Posterior vena cava (tissue), 2 donors: Measurements from ENCODE around the gene MC4R. TPM values are rescaled to one million over a fixed set of nuclear protein-coding genes. Genes with fewer than 3 reads are reported as not detected.
"Not testable (repeated sequence)": the region's sequence is repeated elsewhere in the genome, so short reads cannot be mapped to it uniquely, and the experiment has no call there.

Experiments
- DNase-seq: peaks from one replicate; pipeline ENCODE4 v3.0.0-alpha.2; 2020; ENCODE audit warnings: low spot score
- intact Hi-C, 2 donors: fragments of 100-400 bp; cut with DNase I; formaldehyde crosslinking; loops; one replicate each; pipeline versions ENCODE4 v1.14.1 to v1.14.2; 2022 to 2023
- long read RNA-seq, 2 donors: library from polyadenylated mRNA; unstranded; transcript quantifications; one replicate each; pipeline ENCODE4 v2.0.0, GENCODE V29; 2020 to 2021
- total RNA-seq, 2 donors: library from RNA; stranded (reverse); fragmentation: NEBNext Ultra II Directional; extraction: Animal tissue kit (Norgen Biotek cat#: 25700); gene quantifications; one replicate each; pipeline ENCODE4 v1.2.1, GENCODE V29; 2021
- donor health status: DM: yes; HTN: yes; CAD: no.
- donor health status: DM: yes; HTN: yes; CAD: no.

The MC4R gene
- total RNA-seq = not detected
- long read RNA-seq, donor 1 = 0 reads
- long read RNA-seq, donor 2 = 0 reads

GRCh38 chr18:60372596-60372995 is at the start of gene MC4R:
MC4R (minus strand) TSS chr18:60372775; CDS start chr18:60372349, 426 bp downstream.
- intact Hi-C loops = no loop called here
- no peak for DNase-seq

- intact Hi-C loops = not testable (repeated sequence)
Observed at GRCh38 chr18:60422306-60422705, 49.7 kb upstream of the MC4R start.

GRCh38 chr18:60421356-60422118 is 49.0 kb upstream of the MC4R start:
- DNase-seq = no peak
- intact Hi-C loops = no loop called here

More at GRCh38 chr18:60422306-60422705, 49.7 kb upstream of the MC4R start:
- not testable (repeated sequence) for DNase-seq

- no peak for DNase-seq
- intact Hi-C loops = no loop called here
Observed at GRCh38 chr18:60417946-60418345, 45.4 kb upstream of the MC4R start.

GRCh38 chr18:60413944-60414547 is 41.5 kb upstream of the MC4R start:
- DNase-seq = no peak
- intact Hi-C loops = no loop called here

- no peak for DNase-seq
- intact Hi-C loops = no loop called here
Observed at GRCh38 chr18:60411715-60412114, 39.1 kb upstream of the MC4R start.

- intact Hi-C loops = no loop called here
- no peak for DNase-seq
Observed at GRCh38 chr18:60406721-60407120, 34.1 kb upstream of the MC4R start.

- no peak for DNase-seq
Observed at GRCh38 chr18:60404486-60405085, 32.0 kb upstream of the MC4R start.

GRCh38 chr18:60401346-60401745 is 28.8 kb upstream of the MC4R start:
- intact Hi-C loops = no loop called here

More at GRCh38 chr18:60404486-60405085, 32.0 kb upstream of the MC4R start:
- intact Hi-C loops = no loop called here

GRCh38 chr18:60391571-60392226 is 19.1 kb upstream of the MC4R start:
- intact Hi-C loops = no loop called here
- no peak for DNase-seq

More at GRCh38 chr18:60401346-60401745, 28.8 kb upstream of the MC4R start:
- no peak for DNase-seq

GRCh38 chr18:60389314-60389713 is 16.7 kb upstream of the MC4R start:
- DNase-seq = no peak
- intact Hi-C loops = no loop called here

GRCh38 chr18:60385693-60386092 is 13.1 kb upstream of the MC4R start:
- DNase-seq = no peak
- intact Hi-C loops = no loop called here

GRCh38 chr18:60383893-60384292 is 11.3 kb upstream of the MC4R start:
- DNase-seq = no peak
- intact Hi-C loops = no loop called here

GRCh38 chr18:60377778-60378469 is 5.3 kb upstream of the MC4R start:
- intact Hi-C loops = no loop called here
- no peak for DNase-seq

- DNase-seq = no peak
- intact Hi-C loops = no loop called here
Observed at GRCh38 chr18:60372132-60372531, 443 bp downstream of the MC4R start.

- DNase-seq = no peak
- intact Hi-C loops = no loop called here
Observed at GRCh38 chr18:60358516-60358915, 14.1 kb downstream of the MC4R start.

- intact Hi-C loops = no loop called here
- no peak for DNase-seq
Observed at GRCh38 chr18:60350941-60351340, 21.6 kb downstream of the MC4R start.

- intact Hi-C loops = no loop called here
- DNase-seq = no peak
Observed at GRCh38 chr18:60350150-60350549, 22.4 kb downstream of the MC4R start.

GRCh38 chr18:60347526-60348045 is 25.0 kb downstream of the MC4R start:
- intact Hi-C loops = no loop called here
- no peak for DNase-seq
